HG03378 (cell line): ENCODE data around the gene FHIT.
"Not testable (repeated sequence)": the region's sequence is repeated elsewhere in the genome, so short reads cannot be mapped to it uniquely, and the experiment has no call there.

Experiments
- ATAC-seq: cut with Tn5 transposase; IDR thresholded peaks from one replicate; pipeline ENCODE4 v1.9.1; 2021; ENCODE audit warnings: mild to moderate bottlenecking, moderate library complexity; ENCODE audit not compliant: unreplicated experiment

FHIT gene

DNA sequence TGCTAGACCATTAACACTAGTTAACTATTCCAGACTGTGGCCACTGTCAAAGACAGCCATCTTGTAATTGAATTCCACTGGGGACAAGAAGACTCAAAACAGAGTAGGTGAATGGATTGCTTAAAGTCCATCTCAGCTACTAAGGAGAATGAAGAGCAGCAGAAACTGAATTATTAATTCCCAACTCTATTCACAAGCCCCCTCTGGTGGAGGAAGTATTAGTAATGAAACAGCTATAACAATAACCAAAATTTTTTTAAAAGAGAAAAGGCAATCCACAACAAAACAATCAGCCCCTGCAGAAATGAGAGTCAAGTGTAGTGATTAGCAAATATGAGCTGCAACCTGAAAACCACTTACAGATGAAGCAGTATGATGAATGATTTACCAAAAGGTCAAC, 302.8 kb downstream of the FHIT start:
- ATAC-seq: no peak

DNA sequence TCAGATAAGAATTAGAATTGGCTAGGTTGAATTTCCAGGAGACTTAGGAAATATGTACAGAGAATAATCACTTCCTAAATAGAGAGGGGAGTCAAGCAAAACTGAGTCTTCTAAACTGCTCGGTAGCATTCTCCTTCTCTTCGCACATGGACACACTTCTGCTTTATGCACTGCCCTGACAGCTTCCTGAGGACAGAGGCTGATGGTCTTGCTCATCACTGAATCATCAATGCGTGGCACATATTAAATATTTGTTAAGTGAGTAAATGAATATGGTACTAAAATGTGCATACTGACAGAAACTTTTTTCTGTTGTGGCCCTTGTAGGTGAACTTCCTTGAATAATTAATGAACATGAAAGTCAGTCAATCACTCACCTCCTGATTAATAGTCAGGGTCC, 315.5 kb downstream of the FHIT start:
- no peak for ATAC-seq

DNA sequence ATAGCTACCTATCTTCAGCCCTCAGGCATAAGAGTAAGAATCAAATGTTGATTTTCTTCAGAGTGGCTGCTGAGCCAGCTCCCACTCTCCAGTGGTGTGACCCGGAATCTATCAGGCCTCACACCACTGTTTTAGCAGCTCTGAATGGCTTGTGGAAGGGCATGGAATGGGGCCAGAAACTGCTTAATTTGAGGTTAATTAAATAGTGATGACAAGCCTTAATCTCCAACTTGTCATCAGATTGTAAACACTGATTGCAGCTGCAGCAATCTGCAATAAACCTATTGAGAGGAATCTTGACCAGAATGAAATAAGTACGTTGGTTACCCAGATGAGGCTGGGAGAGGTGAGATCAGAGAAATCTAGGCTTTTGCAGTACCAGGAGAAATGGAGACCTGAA, 317.4 kb downstream of the FHIT start:
- no peak for ATAC-seq

DNA sequence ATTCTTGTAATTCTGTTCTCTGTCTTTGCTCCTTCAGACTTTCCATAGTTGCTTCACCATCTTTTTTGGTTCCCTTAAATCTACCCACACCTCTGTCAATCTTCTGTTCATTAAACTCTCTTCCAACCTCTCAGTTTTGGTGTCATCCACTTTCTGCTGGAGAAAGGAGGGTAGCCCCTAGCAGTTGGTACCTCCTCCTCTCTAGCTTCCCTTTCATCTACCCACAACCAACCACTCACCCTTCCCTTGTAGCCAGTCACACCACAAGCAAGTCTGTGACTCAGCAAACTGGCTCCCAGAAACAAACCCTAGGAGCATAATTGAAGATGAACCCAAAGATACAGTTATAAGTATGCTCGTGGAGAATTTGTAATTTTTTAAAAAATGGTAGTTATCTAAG, 318.6 kb downstream of the FHIT start:
- no peak for ATAC-seq

DNA sequence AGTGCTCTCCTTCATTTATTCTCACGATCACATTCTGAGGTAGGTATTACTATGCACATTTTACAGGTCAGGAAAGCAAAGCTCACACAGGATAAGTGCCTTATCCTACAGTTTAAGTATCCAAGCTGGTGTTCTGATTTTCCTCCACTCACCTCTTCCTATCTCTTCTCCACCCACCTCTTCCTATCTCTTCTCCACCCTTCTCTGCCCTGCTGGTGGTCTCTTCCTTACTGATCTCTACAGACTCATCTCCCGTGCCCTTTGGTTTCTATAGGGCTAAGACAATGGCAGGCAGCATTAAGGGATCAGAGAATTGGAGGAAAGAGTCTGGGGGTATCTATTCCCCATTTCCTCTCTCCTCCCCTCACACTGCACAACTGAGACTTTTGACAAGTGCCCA, 319.1 kb downstream of the FHIT start:
- no peak for ATAC-seq

DNA sequence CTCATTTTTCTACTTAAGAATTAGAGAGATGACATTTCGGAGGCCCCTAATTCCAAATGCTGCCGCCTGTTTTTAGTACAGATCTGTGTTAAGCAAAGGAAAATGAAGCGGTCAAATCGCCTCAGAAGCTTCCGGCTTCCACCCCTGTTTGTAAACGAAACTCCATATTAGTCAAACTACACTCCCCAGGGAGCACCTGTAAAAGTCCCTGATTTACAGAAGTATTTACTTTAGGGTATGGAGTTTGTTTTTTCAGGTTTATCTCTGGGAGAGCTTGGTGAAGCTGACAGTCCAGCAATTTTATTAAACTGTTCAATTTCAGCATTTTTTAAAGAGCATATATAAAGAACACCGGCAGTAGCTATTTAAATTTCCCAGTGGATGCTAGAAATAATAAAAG, 319.8 kb downstream of the FHIT start:
- no peak for ATAC-seq

DNA sequence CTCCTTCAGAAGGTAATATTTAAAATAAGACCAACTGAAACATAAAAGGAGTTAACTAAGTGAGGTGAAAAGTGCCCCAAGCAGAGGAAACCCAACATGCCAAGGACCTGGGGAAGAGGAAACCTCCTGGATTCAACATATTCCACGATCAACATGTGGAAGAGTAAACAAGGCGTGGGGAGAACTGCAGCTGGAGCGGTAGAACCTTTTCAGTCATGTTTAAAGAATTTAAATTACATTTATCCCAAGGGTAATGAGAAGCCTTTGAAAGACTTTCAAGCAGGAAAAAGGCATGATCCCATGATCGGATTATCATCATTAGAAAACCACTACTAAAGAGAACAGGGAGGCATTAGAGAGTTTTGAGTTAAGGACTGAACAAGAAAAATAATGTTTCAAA, 330.7 kb downstream of the FHIT start:
- ATAC-seq: no peak

DNA sequence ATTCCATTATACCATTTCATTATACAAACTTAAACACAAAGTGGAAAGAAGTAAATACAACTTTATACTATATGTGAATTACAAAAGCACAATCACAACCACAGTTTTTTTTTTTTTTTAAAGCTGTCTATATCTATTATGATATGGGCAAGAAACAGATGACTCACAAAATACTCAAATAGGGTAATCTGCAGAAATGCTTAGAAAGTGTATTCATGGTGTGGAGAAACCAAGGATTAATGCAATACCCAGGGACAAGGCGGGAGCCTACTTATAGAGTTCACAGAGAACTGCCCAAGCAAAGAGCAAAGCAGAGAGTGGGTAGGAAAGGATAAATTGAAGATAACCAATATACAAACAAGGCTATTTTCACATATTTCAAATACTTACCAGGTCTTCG, 332.0 kb downstream of the FHIT start:
- ATAC-seq: no peak

DNA sequence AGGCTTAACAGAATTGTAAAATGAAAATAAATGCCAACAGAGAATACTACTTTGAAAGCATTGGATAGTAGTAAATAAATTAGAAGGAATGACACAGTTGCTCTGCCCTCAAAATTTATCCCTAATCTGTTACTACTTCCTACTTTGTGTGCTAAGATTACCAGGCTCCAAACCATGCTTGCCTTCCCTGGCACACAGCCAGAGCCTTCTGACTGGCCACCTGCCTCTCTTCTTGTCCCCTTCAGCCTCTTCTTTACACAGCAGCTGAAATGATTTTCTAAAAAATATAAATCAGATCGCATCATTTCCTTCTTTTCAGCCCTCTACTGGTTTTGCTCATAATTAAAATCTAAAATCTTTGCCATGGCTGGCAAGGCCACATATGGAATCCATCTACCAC, 334.1 kb downstream of the FHIT start:
- ATAC-seq: no peak

DNA sequence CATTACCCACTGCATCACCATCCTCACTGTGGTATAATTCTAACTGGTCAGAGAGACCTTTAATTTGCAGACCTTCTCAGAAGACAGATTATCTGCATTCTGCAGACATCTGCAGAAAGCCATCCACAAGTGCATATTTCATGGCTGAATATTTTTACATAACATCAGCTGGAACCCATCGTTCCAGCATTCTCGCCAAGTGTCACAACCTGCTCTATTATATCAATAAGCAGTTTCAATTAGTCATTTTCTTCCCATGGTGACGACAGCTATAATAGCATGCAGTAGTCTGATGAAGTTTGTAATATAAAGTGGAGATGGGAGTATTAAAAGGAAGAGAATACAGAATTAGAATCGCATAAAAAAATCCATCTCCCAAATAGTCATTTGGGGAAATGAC, 334.7 kb downstream of the FHIT start:
- no peak for ATAC-seq

DNA sequence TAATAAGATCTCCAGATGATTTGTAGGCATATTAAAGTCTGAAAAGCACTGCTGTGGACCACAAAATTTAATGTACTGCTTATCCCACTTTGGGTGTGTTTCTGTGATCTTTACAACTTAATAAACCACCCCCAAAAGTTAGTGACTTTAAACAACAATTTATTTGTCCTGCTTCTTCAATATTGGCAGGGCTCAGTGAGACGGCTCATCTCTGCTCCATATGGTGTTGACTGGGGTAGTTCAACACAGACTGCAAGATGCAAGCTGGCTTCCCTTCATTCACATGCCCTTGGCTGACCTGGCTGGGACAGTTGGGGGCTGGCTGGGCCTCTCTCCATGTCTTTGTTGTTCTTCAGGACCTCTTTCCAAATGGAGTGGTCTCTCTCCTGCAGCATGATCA, 337.8 kb downstream of the FHIT start:
- ATAC-seq: no peak

DNA sequence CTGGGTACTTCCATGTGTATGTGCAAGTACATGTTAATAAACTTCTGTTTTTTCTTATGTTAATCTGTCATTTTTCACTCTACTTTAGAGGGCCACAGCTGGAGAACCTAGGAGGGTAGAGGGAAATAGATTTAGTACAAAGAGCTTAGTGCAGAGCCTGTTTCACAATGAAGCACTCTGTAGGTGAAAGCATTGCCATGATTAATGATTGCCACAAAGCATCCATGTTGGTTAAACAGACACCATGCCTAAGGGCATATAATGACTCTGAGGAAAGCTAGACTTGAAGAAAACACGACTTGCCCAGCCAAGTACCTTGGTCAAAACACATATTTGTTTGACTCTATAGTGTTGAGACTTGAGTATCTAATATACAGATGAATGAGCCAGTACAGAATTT, 338.4 kb downstream of the FHIT start:
- ATAC-seq: no peak

DNA sequence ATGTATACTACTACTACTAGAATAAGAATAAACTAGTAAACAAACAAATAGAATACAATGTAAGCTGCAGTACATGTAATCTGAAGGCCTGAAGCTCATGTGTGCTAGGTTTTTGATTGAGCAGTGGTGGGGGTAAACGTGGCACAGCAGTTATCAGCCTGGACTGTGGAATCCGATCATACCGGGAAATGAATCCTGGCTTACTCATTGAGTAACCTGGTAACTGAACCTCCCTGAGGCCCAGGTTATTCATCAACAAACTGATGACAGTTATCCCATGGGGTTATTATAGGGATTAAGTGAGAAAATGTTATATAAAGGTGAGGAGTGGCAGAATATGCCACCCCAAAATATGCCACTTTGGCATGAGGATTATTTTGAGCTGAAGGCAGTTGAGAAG, 339.1 kb downstream of the FHIT start:
- ATAC-seq: no peak

DNA sequence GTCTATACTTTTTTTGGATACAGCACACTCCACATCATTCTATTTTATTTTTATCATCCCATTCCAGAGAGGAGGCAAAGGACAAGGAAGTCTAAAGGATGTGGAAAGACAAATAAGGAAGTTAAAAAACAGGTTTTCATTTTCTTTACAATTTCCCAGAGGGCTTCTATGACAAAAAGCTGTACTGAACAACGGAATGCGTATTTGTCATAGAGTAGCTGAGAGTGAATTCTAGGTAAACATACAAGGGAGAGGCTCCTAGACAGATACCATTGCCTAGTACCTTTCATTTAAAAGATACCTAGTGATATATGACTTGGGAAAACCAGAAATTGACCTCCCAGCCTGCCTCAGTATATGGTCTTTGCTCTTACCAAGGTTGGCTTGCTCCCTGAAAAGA, 341.7 kb downstream of the FHIT start:
- no peak for ATAC-seq

DNA sequence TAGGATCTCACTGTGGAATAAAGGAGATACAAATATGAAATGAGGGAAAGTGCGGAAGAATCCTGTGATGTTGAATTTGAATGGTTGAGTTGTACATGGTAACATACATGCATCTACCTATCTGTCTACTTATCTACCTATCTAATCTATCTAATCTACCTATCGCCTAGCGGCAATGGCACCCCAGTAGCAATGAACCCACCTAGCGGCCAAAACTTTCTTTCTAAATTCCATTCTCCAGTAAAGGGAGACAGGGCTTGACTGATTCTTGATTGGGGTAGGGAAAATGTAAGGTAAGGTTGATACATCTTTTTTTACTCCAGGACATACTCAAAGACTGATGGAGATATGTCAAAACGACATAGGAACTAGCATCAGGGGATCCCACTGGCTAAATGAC, 345.0 kb downstream of the FHIT start:
- no peak for ATAC-seq

DNA sequence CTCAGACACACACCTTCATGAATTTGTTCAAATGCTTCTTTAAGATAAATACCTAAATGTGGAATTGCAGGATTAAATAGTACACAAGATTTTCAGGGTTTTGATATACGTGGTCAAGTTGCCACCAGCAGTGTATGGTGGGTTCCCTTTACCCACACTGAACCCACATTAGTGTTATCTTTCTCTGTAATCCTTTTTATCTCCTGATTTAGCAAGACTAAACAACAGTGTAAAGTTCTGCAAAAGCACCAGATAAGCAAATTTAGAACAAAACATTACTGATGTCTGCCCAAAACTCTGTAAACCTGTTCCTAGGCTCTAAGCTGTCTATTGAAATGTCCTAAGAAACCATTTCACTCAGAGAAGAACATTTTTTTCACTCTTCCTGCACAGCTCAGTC, 352.9 kb downstream of the FHIT start:
- no peak for ATAC-seq

DNA sequence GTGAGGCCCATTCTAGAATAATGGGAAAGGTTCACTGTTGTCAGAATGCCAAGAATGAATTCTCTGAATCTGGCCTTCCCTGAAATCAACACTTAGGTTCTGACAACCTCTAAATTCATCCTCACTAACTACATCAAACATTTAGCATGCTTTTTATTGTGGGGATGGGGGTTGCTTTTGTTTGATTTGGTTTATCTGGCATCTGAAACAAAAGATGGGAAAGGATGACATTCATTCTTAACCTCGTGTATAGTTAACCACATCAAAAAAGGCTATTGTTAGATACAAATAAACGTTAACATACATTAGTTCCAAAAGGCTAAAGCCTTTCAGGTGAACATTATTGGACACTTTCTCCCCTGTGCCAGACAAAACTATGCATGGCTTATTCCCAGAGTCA, 357.3 kb downstream of the FHIT start:
- ATAC-seq: no peak

DNA sequence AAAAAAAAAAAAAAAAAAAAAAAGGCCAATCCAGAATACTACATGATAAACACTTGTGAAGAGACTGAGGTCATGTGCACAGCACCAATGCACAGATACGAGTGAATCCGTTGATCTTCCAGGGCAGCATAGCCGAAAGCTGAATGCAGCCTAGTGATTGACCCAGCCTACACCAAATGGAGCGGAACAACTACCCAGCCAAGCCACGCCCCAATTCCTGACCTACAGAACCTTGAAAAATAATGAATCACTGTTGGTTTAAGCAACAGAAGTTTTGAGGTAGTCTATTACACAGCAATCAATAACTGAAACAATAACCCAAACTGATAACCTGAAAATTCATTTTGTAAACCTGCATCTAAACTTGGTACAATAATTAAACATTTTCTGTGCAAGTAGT, 361.0 kb downstream of the FHIT start:
- ATAC-seq: no peak

DNA sequence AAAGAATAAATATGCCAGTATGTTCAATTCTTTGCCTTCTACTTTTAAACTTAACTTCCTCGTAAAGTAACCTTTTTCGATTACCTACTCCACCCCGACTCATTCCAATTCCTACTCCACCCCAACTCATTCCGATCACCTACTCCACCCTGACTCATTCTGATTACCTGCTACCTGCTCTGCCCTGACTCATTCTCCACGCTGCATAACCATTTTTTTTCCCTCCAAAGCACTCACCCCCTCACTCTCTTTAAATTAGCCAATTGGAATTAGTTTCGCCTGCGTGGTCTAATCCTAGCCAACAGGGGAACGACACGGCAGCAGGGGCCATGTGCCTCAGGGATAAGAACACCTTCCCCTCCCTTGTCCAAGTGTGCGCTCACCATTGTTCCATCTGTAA, 362.3 kb downstream of the FHIT start:
- ATAC-seq: not testable (repeated sequence)

DNA sequence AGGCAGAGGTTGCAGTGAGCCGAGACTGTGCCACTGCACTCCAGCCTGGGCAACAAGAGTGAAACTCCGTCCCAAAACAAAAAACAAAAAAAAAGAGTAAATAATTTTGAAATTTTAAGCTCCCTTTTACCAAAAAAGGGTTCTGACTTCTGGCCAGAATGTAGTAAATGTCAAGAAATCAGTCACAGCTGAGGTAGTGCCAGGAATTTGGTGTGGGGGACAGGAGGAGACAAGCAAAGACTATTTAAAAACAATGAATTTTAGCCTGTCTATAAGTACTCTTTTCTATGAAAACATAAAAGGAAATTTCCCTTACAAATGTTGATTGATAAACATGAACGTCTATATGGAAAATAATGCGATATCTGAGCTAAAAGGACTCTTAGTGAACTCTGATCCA, 363.7 kb downstream of the FHIT start:
- no peak for ATAC-seq

DNA sequence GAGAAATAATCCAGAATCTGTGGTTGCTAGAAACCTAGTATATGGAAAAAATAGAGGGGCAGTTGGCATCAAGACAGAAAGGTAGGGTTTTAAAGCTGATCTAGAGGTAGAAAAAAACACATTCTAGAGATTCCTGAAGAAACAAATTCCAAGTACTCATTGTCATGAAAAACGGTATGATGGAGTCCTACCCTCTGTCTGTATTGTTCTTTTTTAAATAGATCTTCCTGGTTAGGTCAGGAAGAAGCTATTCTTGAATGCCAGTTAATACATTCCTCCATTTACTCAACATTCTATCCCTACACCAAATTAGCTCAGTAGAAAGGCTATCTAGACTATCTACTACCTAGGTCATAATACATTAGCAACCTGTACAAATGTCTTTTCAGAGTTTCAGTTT, 364.7 kb downstream of the FHIT start:
- ATAC-seq: no peak

DNA sequence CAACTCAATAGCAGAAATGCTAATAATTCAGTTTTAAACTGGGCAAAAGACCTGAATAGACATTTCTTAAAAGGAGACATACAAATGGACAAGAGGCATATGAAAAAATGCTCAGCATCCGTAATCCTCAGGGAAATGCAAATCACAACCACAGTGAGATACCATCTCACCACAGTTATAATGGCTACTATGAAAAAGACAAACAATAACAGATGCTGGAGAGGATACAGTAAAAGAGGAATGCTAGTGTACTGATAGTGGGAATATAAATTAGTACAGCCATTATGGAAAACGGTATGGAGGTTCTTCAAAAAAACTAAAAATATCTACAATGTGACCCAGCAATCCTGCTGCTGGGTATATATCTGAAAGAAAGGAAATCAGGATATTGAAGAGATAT, 367.2 kb downstream of the FHIT start:
- no peak for ATAC-seq

DNA sequence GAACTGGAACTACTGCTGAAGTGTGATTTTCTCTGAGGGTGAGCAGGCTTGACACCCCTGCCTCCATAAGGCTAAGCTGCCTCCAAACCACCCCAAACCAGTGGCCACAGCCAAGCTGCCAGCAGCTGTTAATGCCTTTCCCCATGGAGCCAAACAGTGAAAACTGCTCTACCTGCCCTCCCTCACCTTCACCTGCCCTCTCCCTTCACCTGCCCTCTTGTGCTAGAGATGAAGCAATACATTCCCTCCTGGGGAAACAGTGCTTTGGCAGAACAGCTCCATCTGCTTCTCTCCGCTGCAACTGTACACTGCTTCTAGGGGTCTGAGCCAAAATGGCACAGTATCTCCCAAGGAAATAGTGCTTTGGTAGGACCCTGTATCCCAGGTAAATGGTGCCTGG, 374.1 kb downstream of the FHIT start:
- ATAC-seq: no peak

DNA sequence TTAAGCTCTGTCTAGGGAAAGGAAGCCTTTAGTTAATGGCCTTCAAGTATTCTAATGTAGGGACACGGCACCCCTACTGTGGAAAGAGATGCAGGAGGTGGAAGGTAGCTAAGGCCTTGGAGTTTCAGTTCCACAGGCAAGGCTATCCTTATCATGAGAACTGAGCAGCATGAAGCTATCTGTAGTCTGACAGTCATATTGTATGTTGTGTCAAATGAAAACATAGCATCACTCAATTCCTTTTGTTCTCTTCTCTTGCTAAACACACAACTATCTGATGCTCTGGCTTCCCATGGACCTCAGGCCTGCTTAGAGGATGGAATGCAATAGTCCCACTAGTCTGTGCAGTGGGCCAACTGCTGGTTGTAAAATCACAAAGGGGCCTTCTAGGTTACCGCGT, 380.9 kb downstream of the FHIT start:
- ATAC-seq: no peak
